Midbrain (tissue), 1 donor: Measurements from ENCODE around the gene GRIN2C.

Source experiments
- DNase-seq: peaks from one replicate; lab custom pipeline; 2025; lab: John Stamatoyannopoulos, UW

Gene GRIN2C

DNA sequence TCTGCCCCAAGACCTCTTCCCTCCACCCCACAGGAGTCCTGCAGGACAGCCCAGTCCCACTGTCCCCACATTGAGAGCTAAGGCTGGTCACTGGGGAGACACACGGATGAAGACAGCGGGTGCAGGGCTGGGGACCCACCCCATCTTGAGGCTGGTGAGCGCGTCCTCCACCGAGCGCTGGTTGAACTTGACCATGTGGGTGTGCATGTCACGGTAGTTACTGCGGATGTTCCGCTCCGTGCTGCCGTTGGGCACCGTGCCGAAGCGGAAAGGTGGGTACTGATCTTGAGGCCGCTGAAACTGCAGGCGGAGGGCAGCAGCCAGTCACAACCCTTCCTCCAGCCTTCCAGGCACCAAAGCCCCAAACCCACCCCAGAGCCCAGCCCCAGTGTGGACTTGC is 13.1 kb downstream of the GRIN2C start:
- no peak for DNase-seq

DNA sequence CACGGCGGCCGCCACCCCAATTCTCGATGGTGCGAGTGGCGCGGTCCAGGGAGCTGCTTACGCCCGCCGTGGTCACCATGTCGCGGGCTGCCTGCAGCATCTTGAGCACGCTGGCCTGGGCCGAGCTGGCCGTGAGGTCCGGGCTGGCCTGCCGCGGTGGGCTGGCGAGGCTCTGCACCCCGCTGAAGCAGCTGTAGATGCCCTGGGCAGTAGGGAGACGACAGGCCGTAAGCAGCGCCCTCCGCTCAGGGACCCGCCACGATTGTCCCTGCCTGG is 16.4 kb downstream of the GRIN2C start:
- DNase-seq = no peak

- peak; percentile 71 for DNase-seq
Observed at GRCh38 chr17:74842599-74843351, 16.9 kb downstream of the GRIN2C start.

DNA sequence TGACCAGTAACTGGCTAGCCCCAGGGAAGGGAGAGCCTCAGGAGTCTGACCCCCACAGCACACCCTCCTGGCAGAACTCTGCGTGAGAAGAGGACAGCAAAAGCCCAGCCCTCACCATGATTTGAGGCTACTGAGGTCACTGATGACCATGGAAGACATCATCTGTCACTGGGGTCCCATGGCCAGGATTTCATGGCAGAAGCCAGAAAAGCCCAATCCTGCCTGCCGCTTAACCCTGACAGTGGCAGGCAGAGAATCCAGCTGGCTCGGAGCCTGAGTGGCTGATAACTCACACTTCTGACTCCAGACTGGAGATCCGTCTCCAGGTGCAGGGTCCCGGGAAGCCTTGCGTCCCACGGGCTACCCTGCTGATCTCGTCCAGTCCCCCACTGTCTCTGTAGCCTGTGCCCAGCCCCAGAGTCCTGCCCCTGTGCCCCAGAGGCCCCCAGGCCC is 17.5 kb downstream of the GRIN2C start:
- DNase-seq = no peak

DNA sequence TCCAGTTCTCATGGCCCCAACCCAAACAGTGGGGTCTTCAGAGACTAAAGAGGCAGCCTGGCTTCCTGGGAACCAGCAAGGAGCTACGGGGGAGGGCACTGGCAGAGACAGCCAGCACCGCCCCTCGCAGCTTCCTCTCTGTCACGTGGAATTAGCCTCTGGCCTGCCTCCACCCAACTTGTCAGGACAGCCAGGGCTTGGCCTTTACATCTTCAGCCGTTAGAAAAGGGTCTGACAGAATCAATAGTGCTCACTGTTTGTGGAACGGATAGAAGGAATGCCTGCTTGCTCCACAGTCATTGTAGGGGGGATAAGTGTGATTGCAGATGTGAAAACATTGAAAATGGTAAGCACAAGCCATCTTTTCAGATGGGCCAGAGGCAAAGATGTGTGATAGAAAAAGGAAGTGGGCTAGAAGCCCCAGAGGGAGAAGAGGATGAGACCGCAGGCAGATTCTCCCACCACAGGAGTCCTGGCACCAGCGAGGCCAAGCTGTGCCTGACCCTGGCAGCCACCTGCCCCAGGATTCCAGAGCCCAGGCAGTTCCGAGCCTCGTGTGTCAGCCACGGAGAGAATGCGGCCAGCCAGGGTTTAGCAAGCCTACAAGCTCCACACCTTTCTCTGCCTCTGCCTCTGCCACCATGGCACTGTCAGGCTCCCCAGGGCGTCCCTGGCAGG is 18.6 kb downstream of the GRIN2C start:
- peak; percentile 66 for DNase-seq

GRCh38 chr17:74839990-74840852 is 19.5 kb downstream of the GRIN2C start:
- DNase-seq = no peak

- no peak for DNase-seq
Observed at GRCh38 chr17:74838274-74838673, 21.4 kb downstream of the GRIN2C start.

DNA sequence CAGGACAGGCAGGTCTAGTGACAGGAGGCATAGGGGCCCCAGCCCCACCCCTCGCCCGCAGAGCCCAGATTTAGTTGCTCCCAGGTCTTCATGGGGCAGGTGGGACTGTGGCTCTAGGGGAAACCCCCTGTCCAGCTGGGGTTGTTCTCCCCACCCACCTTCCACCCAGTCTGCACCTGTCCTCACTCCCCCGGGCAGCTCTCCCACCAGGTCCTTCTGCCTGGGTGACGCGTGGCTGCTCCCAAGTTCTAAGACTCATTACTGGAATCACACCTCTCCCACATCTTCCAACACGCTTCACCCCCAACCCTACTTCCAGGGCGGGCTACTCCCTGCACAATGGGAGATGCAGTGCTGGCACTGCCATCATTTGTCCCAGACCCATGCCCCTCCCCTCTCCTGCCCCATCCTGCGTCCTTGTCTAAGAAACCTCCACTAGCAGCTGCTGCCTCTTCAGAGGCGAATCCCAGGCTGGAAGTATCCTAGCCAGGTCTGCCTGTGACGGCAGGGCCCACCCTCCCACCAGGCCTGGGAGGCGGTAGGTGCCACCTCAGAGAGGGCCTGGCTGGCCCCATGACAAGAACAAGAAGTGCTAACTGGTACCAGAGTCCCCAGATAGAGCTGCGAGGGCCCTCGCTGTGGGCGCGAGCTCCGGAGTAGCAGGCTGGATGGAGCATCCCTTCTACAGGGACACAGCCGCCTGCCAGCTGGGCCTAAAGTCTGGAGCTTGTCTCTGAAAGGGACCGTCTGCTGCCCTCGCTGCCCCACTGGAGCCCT is 22.8 kb downstream of the GRIN2C start:
- DNase-seq = no peak

GRCh38 chr17:74836191-74836590 is 23.5 kb downstream of the GRIN2C start:
- DNase-seq = no peak

- no peak for DNase-seq
Observed at GRCh38 chr17:74833501-74834377, 25.9 kb downstream of the GRIN2C start.

DNA sequence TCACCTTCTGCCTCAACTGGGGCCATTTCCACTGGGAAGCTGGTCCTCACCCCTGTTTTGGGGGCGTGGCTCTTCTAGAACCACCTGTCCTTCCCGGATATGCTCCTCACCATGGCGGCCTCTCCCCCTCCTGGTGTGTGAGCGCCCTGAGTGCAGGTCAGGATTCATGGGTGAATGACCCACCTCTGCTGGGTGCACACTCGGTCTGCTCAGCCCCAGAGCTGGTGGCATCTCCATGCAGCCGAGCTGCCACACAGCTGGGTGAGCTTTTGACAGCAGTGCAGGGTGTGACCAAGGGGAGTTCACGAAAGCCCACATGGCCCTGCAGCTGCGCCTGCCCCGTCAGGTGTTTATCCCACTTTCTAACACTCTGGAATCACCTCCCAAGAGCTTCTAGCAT is 27.3 kb downstream of the GRIN2C start:
- no peak for DNase-seq

- DNase-seq = no peak
Observed at GRCh38 chr17:74831444-74832146, 28.1 kb downstream of the GRIN2C start.

DNA sequence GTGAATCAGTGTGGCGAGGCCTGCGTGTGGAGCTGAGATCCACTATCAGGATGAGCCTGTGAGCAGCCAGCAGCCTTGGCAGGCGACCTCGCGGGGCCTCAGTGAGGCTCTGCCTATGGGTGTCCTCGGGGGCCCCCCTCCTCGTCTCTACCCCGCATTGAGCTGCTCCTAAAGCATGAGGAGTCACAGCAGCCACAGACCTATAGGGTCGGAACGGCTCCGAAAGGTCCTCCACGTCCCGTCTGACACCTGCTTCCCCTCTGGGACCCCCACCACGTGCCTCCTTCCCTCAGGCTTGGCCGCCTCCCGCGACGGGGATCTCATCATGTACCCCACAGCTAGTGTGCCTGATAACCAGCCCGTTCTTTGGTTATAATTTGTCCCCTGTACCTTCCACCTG is 28.8 kb downstream of the GRIN2C start:
- no peak for DNase-seq

- DNase-seq = no peak
Observed at GRCh38 chr17:74827800-74828199, 31.9 kb downstream of the GRIN2C start.

DNA sequence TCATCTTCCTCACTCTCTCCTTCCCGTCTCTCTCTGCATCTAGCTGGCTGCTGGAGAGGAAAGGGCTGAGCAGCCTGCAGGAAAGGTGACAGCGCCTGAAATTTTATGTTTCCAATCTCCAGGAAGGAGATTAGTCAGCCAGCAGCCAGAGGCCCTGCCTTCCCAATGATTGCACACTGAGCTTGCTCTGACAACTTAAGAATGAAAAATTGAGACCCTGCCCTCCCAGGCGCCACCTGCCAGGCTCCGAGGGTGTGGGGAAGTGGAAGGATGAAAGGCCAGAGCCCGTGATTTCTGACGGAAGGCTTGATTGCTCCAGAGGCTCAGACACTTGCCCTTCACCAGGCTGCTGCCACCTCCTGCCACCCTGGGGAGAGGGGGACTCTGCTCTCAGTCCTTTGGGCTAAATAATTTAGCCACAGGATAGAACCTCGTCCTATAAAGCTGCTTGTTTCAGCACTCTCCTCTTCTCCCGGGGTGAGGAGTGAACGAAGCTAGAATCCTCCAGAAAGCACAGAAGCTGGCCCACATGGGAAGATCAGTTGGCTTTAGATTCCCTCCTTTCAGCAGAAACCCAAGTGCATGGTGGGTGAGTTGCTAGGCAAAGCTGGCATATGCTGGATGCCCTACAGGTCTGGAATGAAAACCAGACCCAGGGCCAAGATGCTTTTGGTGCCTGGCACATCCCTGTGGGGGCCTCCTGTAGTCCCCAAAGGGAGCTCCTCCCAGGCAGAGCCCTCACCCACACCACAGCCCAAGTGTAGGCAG is 33.5 kb downstream of the GRIN2C start:
- no peak for DNase-seq

DNA sequence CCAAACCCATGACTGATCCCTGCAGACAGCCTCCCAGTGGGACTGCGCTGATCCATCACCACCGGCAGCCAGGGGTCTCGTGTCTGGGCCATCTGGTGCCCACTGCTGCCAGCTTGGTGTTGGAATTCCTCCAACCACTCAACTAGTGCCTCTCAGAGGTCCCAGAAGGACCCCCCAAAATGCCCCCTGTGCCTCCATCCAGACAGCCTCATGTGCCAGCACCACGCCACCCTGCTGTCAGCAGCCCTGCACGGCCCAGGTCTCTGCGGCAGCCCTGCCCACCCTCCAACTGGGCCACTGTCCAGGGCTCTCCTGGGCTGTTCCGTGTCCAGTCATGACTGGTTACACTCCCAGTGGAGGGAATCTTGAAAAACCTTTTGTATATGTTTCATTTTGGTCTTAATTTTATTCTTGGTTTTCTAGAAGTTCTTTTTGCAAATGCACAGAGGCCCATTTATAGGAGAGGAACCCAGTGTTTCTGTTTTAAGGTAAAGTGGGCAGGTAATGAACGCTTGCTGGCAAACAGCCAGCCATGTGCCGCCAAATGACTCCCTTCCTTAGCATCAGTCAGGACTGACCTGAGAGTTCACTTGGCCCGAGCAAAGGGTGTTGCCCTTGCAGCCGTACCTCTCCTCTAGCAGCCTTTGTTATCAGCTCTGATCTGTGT is 34.6 kb downstream of the GRIN2C start:
- DNase-seq = no peak

DNA sequence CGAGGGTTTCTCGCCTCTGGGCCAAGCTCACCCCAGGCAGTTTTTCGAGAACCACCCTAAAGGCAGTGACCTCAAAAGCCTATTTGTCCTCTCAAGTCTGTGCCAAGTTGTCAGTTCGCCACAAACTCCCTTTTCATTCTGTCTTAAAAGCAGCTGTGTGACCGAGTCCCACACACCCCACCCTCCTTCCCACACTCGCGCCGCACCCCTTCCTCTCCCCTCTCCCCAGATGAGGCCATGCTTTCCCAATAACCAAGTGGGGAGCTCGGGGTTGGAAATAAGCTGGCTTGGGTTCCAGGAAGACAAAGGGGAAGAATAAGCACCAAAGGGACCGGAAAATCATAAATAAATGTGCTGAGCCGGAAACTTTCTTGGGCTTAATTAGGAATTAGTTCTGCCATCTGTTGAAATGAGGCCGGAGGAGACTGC is 36.7 kb downstream of the GRIN2C start:
- peak; percentile 65 for DNase-seq

DNA sequence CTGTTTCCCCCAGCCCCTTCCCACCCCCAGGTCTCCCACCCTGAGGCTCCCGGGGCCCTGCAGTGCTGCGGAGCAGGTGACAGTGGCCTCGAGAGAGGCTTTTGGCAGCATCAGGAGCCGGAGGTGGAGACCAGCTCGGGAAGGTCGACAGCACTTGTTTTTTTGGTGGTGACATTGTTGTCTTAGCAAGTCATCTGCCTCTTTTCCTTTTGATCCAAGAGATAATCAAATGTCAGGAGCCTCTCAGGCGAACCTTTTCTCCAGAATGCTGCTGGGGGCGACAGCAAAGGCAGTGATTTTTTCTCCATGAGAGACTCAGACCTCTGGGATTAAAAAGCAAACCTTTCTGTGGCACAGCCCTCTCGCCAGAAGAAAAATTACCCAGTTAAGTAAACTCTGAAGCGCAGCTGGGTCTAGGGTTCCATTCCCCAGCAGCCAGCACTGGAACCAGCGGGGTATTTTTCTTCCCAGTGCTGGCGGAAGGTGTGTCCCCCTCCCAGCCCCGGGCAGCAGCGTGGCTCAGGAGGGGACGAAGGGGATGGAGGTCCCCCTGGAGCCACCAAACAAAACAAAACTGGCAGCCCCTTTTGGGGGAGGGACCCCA is 37.2 kb downstream of the GRIN2C start:
- no peak for DNase-seq
